GM19193 (cell line): ENCODE data around the gene UBXN1.
A peak's percentile ranks its signal among the peaks of the same experiment; 100 is the strongest.

ENCODE experiments used
- POLR2A ChIP-seq: IDR thresholded peaks from 4 replicates; pipeline ENCODE4 v1.6.1; 2011; ENCODE audit not compliant: insufficient read depth, insufficient read length; ENCODE audit errors: extremely low read depth

UBXN1 gene

DNA sequence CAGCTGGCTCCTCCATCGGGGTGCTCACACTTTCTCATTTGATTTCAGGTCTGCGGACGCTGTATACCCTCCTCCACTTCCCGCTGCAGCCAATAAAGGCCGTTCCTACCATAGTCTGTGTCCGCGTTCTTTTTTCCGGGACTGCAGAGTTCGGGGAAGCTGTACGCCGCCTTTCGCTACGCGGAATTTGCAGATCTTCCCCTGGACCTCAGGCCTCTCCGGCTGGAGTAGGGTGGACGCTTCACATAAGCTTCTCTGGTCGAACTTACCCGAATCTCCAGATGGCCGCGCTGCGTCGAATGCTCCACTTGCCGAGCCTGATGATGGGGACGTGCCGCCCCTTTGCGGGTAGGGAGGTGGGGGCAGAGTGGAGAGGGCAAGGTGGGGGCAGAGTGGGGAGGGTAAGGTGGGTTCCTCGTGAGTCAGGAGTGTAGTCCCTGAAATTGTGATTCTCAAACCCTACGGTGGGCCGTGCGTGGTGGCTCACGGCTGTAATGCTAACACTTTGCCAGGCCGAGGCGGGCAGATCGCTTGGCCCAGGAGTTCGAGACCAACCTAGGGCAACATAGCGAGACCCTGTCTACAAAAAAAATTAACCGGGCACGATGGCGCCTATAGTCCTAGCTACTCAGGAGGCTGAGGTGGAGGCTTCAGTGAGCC lies 13.1 kb downstream of the UBXN1 start:
- TF ChIP-seq POLR2A, result no peak

DNA sequence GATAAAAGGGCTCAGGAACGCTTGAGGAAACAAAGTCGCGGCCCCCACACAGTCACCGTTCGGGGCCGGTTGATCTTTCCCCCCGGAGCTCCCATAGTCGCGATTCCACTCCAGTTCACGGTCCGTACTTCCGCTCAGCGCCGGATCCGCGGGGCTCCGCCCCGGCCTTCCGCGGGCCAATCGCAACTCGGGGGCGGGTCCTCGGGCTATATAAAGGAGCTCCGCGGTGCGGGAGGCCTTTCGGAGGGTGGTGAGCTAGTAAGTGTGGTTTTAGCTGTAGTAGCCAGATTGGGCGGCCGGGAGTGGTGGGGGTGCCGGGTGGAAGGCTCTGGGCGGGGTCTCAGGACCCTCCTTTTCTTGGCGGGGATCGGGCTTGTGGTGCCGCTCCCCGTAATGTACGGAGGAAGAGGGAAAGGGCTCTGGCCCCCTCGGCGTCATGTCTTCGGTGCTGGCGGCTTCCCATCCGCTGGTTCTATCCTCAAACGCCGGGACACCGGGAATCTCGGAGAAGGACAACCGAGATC lies 13.7 kb downstream of the UBXN1 start, which contains the start of the genes C11orf98 and CSKMT:
Gene C11orf98, minus strand, starts transcription at position 136 of the 524 bp plus-strand sequence. Its CDS starts 41 bp downstream, at position 95.
Gene CSKMT, plus strand, starts transcription at position 238 of the 524 bp plus-strand sequence. CDS start 568 bp downstream, outside the sequence.
- TF ChIP-seq POLR2A, result peak; percentile 100

DNA sequence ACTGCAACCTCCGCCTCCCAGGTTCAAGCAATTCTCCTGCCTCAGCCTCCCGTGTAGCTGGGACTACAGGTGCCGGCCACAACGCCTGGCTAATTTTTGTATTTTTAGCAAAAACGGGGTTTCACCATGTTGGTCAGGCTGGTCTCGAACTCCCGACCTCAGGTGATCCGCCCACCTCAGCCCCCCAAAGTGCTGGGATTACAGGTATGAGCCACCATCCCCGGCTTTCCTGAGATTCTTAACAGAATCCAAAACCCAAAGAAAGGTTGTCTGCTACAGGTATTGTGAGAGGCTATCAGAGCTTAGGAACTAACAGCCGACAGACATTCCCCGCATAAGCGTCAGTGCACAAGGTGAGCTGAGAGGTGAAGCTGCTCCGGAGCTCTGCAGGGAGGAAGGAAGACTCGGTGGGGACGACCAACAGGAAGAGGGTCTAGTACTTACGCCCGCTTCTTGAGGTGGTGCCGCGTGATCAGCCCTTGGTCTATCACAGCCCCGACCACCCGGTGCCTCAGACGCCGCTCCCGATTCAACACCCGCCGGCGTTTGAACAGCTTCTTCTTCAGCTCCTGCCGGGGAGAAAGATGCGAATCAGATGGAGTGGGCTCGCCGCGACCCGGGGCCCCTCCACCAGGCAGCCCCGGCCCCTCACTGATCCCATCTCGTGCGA lies 14.3 kb downstream of the UBXN1 start:
- TF ChIP-seq POLR2A, result no peak

DNA sequence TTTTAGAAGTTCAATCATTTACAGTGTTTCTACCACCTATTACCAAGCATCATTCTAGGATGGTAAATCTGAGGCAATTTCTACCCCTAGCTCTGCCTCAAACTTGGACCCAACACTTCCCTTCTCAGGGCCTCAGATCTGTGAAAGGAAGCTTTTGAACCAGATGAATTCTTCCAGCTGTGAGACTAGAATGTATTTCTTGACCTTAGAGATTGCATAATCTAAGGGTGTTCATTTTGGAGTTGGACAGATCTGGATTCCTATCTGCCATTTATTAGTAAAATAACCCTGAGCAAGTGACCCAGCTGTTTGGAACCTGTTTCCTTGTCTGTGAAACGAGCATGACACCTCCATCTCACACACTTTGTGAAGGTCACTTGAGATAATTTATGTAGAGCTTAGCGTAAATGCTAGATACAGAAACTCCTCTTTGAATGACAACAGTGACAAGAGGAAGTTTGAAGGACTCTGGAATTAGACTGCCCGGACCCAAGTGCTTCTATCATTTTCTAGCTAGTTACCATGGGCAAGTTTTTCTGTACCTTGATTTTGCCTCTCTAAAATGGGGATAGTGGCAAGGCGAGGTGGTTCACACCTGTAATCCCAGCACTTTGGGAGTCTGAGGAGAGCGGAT lies 22.0 kb downstream of the UBXN1 start:
- no peak for TF ChIP-seq POLR2A

- no peak for TF ChIP-seq POLR2A
Measured at GRCh38 chr11:62654297-62654696, 24.6 kb downstream of the UBXN1 start.

- TF ChIP-seq POLR2A, result no peak
Measured at GRCh38 chr11:62652161-62653006, 26.5 kb downstream of the UBXN1 start.

DNA sequence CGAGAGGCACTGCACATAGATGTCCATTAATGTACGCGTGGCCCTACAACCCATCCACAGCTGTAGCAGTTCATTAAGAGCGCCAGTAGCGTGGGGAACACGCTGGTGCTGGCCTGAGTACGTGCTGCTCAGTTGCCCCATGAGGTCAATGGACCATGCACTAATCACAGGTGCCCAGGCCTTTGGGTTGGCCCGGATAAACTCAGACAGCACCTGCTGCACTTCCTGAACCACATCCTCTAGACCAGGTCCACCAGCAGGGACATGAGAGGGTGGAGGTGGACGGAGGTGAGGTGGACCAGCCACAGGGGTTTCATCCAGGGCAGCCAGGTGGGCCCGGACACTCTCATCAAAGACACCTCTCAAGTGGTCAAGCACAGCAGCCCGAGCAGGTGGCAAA lies 29.4 kb downstream of the UBXN1 start:
- peak; percentile 13 for TF ChIP-seq POLR2A

- TF ChIP-seq POLR2A, result no peak
Measured at GRCh38 chr11:62648967-62649364, 29.9 kb downstream of the UBXN1 start.

- no peak for TF ChIP-seq POLR2A
Measured at GRCh38 chr11:62648185-62648966, 30.5 kb downstream of the UBXN1 start.

DNA sequence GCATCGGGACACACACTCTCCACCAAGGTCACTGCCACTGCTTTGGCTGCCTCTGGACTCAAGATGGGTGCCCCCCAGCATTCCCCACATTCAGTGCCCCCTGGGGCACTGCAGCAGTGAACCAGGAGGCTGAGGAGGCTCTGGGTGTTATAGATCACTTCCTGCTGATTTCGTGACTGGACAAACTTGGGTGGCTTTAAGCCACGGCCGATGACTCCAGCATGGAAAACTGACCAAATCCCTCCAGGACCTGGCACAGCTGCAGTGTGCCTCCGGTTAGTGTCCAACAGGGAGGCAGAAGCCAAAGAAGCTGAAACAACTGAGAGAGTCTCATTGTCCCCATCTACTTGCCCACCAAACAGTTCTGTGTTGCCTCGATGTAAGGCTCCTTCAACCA lies 31.3 kb downstream of the UBXN1 start:
- no peak for TF ChIP-seq POLR2A

GRCh38 chr11:62646825-62647608 lies 31.9 kb downstream of the UBXN1 start:
- no peak for TF ChIP-seq POLR2A

DNA sequence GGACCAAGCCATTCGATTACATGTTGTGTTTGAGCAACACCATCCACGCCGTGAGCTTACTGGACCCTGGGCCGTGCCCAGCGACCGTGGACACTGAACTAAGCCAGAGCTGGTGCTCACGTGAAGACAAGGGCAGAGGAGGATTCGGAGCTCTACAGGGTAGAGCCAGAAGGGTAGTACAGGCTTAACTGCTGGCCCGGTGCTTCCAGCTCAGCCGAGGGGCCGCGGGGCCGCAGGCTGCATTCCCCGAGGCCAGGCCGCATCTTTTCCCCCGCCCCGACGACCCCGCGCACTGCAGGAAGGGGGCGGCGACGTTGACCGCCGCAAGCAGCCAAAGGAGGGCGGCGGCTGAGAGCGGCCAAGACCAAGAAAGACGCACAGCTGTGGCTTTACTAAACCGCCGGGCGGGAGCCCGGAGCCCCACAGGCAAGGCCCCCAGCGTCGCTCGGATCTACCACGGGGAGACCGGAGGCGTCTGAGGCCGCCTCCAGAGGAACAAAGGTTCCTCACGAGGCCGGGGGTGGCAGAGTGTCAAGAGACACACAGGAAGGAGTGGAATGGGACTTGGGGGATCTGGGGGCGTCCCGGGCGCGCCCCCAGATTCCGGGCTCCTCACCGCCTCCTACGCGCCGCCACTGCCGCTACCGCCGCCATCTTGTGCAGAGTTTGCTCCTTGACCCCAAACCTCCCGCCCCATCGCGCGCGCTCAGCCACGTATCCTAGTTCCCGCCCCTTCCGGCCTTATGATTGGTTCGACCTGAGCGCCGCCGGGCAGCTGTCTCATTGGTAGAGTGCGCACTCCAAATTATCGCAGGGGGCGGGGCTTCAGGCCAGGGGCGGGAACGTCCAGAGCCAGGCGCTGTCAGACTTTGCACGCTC lies 32.7 kb downstream of the UBXN1 start, which contains the start of gene GANAB:
Gene GANAB, minus strand, starts transcription at position 668 of the 879 bp plus-strand sequence. Its CDS starts 14 bp downstream, at position 654.
- peak; percentile 91 for TF ChIP-seq POLR2A
